Measurements from ENCODE around the gene CPSF4L.

GRCh38 chr17:73301369-73301768, 39.7 kb upstream of the CPSF4L start:
- TF ChIP-seq NR2C2 (CRISPR knock-in tag; IDR thresholded peaks at IDR 0.05) (no peak), E2F4 (CRISPR knock-in tag; IDR thresholded peaks at IDR 0.05; ENCODE audit: borderline replicate concordance, low read depth) (no peak), SP1 (CRISPR knock-in tag; conservative IDR thresholded peaks at IDR 0.05) (no peak), ATF2 (CRISPR knock-in tag; IDR thresholded peaks at IDR 0.05; ENCODE audit: borderline replicate concordance, low read depth) (no peak), CBFB (CRISPR knock-in tag; IDR thresholded peaks at IDR 0.05; ENCODE audit: low read depth) (no peak), CTCF (IDR thresholded peaks at IDR 0.05) (no peak), ZNF423 (CRISPR knock-in tag; IDR thresholded peaks at IDR 0.05) (no peak), ZNF232 (CRISPR knock-in tag; IDR thresholded peaks at IDR 0.05) (no peak), ERG (CRISPR knock-in tag; IDR thresholded peaks at IDR 0.05) (no peak), TP53 (CRISPR knock-in tag; IDR thresholded peaks at IDR 0.05) (no peak), HMGXB4 (CRISPR knock-in tag; IDR thresholded peaks at IDR 0.05) (no peak), SMAD3 (CRISPR knock-in tag; IDR thresholded peaks at IDR 0.05; ENCODE audit: borderline replicate concordance) (no peak), ATF3 (CRISPR knock-in tag; conservative IDR thresholded peaks at IDR 0.05) (no peak), FOXP1 (CRISPR knock-in tag; IDR thresholded peaks at IDR 0.05; ENCODE audit: borderline replicate concordance) (no peak)

Measured in WTC11 (cell line).